UCSD-AML1 (cell line): ENCODE measurements around the gene HIVEP2.
A peak's percentile ranks its signal among the peaks of the same experiment; 100 is the strongest.

ENCODE experiments used
- DNase-seq: peaks from one replicate; lab custom pipeline; 2025; ENCODE audit not compliant: unreplicated experiment; lab: John Stamatoyannopoulos, UW

HIVEP2 gene

DNA sequence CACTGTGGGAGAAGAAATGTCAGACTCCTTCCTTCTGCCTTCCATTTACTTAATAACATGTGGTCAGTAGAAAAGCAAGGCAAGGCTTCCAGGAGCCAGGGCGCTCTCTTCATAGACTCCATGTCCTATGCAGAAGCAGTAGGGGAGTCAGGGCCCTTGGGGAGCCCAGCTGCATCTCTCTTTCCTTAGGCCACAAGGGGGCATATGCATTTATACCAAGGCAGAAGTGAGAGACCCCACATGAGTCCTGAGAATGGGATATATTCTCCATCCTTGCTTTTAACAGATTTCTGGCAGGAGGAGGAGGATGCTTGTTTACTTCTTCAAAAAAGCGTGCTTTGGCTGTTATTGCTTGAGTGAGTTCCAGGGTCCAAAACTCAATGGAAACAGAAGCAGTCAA lies 198.5 kb downstream of the HIVEP2 start:
- peak; percentile 15 for DNase-seq

DNA sequence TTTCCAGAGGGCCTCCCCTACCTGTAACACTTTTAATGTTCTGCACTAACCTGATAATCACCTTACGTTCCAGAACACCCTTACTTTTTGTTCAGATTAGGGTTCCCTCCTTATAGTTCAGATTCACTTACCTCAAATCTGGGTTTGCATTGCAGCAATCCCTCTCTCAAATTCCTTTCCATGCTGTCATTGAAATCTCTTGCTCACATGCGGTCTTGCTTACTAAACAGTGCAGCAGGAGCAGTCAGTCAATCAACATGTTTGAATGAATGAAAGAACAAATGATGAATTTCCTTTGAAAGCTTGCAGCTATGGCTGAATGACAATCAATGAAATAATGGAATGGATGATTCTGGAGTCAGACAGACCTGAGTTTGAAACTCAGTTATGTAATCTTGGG lies 200.1 kb downstream of the HIVEP2 start:
- no peak for DNase-seq

DNA sequence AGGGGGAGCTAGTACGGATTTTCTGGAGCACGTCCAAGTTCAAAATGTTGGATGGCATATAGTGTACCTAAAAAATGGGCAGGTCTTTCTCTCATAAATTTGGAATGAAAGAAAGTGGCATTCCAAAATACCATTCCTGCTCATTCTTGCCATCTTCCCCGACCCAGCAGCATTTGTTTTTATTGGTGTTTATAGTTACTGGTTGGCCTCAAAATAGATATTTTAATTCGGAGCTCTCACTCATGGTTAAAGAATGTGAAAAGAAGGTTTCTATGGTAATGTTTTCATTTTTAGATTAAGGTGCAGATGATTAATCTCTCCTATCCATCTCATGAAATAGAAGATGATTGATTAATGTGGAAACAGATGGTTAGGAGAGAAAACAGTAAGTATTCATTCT lies 204.5 kb downstream of the HIVEP2 start:
- no peak for DNase-seq

DNA sequence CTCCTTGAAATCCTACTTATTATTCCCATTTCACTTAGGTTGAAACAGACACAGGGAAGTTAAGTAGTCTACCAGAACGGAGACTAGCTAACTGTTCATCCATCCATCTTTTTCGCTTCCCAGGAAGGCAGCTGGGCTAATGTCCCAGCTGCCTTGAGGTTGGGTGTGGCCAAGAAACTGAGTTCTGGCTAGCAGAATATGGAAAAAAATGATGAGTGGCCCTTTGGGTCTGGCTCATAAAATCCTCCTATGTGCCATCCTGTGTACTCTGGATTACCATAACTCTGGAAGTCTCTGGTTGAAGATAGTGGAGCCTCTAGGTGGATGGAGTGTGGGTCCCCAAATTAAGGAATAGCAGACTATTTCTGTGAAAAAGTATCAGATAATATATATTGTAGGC lies 206.2 kb downstream of the HIVEP2 start:
- DNase-seq, result no peak

DNA sequence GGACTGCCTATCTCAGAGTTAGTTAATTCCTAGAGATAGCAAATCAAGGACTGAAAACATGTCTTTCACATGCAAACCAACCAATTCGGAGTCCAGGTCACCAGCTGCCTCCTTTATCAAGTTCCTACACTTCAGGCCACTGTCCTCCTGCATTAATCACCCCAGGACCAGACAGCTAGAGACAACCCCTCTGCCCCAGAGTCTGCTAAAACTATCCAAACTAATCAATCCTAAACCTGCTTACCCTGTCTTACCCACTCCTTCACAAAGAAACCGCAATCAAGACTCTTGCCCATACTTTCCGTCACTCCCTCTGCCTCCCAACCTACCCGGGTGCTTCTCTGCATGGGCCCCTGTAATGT lies 207.0 kb downstream of the HIVEP2 start:
- DNase-seq, result no peak

DNA sequence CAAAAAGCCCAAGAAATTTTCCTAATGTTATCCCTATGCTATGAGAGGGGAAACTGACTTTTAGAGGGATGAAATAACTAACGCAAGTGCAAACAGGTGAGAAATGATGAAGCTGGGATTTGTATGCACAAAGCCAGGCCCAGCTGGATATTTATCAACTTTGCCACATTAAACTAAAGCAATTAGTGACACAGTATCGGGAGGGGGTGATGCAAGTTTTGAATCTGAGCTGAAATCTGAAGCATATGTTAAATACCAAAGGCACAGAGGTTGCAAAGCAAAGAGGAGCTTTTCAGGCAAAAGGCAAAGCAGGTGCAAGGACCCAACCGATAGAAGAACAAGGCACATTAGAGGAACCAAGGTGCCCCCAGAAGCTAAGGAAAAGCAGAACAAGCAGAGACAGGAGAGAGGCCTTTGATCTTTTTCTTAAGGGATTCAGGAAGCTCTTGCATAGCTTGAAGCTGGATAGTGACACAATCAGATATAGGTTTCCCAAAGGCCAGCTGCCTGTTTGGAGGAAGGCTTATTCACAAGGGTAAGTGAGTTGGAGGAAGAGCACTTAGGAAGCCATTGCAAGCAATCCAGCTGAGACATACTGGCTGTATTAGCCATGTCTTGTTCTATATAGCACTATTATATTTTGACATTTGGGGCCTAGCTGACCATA lies 207.5 kb downstream of the HIVEP2 start:
- DNase-seq, result no peak

DNA sequence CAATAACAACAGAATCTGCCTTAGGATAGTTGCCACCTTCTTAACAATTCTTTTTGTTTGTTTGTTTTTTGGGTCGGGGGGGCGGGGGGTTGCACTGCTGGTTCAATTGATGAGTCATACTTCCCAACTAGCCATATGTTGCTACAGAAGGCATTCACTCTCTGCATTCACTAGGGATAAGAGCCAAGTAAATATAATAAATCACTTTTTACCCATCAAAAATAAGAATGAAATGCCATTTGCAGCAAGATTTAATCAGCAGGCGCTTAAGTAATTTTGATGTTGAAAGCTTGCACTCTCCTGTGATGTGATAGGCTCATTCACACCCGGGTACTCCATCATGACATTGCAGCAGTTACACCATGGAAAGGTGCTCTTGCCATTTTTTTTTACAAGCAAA lies 209.8 kb downstream of the HIVEP2 start:
- no peak for DNase-seq

DNA sequence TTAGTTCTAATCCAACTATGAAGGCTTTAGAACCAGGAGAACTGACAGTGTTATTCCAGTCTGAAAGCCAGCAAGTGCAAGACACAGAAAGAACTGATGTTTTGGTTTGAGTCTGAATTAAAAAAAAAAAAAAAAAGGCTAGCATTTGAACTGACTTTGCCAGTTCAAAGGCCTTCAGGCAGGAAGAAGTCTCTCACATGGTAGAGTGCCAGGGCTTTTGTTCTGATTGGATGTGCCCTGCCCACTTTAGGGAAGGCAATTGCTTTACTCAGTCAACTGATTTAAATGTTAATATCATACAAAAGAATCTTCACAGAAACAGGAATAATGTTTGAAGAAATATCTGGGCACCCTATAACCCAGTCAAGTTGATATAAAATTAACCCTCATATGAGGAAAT lies 212.2 kb downstream of the HIVEP2 start:
- no peak for DNase-seq

DNA sequence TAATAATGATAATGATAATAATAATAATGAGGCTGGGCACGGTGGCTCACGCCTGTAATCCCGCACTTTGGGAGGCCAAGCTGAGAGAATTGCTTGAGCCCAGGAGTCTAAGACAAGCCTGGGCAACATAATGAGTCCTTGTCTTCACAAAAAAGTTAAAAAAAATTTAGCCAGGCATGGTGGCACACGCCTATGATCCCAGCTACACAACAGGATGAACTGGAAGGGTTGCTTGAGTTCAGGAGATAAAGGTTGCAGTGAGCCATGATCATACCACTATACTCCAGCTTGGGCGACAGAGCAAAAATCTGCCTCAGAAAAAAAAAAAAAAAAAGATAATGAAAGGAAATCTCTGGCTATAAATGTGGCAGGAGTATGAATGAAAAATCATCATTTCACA lies 213.4 kb downstream of the HIVEP2 start:
- no peak for DNase-seq

DNA sequence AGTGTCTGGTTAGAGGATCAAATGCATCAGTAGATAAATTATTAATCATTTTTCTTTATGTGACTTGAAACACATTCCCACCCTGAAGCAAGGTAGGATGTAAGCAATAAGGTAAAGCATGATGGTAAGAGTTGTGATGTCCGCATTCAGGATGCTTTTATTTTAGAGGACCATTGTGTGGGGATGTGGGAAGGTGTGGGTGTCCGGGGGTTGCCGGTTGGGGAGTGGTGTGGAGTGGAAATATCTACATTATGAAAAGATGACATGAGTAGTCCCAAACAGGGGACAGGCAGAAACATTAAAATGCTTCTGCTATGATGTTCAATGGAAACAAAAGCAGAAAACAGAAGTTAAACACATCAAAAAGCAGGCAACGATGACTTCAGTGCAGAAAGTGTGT lies 215.4 kb downstream of the HIVEP2 start:
- no peak for DNase-seq

DNA sequence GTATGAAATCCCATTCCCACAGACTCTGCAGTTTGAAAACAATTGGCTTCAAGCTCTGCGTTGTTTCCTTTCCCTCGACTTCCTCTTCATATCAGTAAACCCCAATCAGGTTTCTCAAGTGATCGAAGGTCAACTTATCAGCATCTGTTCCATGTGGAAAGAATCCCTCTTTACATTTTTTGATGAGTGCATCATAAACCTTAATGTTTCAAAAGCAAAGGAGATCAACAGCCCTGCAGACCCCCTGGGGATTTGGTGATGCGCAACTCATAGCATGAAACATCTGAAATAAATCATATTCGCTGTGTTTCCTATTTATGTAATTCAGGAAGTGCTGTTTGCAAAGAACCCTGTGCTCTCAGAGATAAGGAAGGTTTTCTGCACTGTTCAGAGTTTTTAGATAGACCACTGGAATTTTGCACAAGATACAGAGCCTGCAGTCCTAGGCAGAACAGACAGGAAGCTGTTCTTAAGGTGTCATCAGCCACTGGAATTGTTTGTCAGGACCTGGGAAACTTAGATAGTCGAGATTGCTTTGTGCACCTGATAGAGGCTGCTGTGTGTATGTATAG lies 216.0 kb downstream of the HIVEP2 start:
- no peak for DNase-seq

DNA sequence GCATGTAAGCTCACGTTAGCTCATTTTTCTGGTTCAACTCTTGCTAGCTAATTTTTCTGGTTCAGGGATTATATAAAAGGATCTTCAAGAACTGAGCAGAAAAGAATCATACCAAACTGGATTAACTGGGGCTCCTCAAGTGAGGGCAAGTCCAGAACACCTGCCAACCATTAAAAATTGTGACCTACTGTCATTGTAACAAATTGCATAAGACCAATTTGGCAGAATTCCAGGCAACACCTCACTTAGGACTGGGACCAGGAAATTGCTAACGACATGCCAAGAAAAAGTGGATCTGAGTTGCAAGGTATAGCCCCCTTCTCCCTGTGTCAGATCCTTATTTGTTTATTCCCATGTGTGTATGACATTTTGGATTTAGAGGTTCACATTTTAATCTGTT lies 216.6 kb downstream of the HIVEP2 start:
- DNase-seq, result no peak

DNA sequence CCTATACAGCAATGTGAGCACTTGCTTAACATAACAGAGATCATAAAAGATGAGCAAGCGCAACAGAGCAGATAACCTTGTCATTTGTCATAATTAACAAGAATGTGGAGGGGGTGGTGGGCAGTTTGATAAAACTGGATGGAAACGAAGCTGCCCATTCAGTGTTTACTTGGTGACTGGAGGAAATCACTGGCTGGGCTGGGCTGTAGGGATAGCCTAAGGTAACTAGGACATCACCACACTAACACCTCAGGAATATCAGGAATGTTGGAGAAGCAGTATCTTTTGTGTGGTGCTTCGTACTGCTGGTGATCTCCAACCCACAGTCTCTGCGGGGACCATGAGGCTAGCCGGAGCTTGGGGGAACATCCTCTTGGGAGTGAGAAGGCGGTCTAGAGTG lies 218.4 kb downstream of the HIVEP2 start:
- no peak for DNase-seq

DNA sequence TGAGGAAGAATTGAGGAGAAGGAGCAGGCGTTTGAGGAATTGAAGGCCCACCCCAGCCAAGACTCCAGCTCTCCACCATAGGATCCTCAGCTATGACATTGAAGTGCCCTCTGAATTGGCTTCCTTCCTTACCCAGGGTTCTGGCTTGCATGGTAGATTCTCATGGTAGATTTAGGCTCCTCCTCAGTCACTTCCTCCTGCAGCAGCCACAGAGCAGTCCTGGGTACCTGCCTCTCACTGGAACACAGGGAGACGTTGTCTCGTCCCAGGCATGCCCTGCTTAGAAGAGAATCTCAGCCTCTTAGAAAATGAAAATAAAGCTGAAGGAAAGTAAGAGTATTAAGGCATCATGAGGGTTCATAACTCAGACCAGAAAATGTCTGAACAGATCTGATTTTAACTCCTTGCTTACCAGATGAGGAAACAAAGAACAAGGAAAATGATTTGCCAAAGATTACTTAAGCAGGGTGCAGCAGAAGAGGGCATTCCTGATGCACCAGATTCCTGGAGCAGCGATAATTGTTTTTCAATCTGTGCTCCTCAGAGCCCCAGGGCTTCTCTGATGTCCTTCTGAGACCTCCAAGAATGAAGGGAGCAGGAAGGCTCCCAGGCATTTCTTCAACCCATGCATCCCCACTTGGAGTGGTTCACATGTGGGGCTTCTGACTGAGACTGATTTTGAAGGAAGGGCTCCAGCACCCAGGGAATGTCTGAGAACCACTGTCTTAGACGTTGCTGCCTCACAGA lies 219.8 kb downstream of the HIVEP2 start:
- no peak for DNase-seq

DNA sequence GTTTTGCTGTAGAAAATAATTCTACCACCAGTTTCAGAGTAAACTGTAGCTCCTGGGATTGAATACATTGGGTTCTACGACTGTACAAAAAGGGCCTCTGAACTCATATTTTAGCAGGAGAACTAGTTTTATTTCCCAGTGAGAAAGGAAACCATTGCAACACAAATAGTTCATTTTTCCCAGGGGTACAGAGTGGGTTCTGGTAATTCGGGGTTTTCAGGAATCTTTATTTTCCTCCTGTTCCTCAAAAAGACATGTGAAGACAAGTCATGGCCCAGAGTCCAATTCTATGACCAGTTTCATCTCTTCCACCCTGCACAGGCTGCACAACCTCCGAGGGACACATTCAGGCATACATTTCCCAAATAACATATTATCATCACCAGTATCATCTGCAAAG lies 222.1 kb downstream of the HIVEP2 start:
- DNase-seq, result no peak

DNA sequence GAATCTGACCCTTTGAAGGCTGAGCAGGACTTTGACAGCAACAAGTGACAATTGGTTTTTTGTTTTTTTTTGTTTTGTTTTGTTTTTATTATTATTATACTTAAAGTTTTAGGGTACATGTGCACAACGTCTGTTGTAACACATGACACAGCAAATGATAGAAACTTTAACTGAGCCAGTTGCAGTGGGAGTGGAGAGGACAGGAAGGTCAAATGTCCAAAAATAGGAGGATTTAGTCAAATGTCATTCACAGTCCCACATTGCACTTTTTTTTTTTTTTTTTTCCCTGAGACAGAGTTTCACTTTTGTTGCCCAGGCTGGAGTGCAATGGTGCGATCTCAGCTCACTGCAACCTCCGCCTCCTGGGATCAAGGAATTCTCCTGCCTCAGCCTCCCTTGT lies 223.0 kb downstream of the HIVEP2 start:
- no peak for DNase-seq

DNA sequence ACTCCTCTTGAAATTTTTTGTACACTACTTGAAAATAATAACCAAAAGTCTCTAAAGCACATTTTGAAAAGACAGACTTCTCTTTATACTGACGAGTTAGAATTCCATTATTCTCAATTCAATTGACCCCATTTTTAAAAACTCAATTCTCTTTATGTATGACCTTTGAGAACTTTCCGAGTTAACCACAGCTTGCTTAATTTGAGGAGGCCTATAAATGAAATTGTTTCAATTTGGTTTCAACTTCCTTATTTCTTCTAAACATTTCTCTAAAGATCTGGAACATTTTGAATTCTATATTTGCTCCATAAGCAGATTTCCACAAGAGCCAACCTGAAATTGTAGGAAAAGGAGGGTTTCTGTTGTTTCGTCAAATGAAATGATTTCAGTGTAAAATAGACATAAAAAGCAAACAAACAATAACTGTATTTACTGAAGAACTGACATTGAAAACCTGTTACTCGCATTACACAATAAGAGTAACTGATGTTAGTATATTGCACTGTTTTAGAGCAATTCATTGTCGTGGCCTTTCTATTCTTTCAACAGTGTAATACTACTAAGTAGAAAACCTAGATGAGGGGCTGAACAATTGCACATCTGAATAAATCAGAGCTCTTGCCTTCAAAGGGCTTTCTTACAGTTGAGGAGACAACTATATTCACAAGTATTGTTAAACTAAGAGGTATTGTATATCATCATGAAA lies 223.6 kb downstream of the HIVEP2 start:
- DNase-seq, result no peak

DNA sequence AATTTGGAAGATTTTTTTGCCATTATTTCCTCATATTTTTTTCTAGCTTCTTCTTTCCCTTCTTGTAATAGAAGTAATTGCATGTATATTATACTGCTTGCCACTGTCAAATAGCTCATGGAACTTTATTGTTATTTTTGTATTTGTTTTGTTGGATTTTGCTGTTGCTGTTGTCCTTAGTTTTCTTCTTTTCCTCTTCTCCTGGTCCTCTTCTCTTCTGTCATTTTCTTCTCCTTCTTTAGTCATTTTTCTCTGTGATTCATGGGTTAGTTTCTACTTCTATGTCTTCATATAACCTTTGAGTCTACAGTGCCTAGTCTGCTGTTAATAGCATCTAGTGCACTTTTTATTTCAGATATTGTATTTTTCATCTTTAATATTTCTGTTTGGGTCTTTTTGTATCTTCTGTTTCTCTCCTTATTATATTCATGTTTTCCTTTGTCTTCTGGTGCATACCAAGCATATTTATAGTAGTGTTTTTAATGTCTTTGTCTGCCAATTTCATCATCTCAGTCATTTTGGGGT lies 226.2 kb downstream of the HIVEP2 start:
- DNase-seq, result no peak

DNA sequence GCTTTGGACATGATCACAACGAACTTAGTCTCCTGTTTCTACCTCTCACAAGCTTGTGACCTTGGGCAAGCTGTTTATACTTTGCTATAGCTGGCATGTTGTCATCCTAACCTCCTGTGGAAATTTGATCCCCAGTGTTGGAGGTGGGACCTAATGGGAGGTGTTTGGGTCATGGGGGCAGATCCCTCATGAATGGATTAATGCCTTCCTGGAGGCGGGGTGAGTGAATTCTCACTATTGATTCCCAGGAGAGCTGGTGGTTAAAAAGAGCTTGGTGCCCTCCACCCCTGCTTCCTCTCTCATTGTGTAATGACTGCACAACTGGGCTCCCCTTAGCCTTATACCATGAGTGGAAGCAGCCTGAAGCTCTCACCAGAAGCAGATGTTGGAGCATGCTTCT lies 228.9 kb downstream of the HIVEP2 start:
- peak; percentile 32 for DNase-seq

DNA sequence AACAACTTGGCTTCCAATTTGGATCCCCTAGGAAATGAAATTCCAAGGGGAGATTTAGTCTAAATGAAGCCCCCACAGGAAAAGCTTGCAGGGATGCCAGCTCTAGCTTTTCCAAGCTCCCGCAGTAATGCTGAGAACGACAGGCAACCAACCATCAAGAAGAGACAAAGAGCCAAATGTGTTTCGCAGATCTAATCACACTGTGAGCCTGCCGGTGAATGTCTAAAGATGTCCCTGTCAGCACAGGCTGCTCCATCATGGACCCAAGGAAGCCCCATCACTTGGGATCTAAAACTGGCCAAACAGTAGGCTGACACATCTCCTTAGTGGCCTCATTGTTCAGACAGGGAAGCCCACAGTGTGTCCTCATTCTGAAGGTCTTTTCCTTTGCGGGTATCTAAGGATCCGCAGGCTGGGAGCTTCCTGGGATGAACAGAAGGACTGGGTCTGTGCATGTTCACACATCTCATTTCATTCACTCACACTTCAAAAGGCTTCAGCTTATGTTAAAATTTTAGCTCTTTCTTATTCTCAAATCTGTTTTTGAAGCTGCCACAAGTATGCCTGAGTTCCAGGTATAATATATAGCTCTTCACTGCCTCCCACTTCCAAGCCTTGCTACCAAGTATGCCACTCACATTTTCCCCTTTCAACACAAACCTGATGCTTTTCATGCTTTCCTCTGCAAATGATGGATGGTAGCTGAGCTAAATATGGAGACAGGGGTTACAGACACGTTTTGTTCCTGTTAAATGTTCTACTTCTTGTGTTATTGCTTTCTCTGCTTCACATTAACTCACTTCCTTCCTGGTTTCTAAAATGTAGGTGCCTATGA lies 229.8 kb downstream of the HIVEP2 start:
- DNase-seq, result no peak

DNA sequence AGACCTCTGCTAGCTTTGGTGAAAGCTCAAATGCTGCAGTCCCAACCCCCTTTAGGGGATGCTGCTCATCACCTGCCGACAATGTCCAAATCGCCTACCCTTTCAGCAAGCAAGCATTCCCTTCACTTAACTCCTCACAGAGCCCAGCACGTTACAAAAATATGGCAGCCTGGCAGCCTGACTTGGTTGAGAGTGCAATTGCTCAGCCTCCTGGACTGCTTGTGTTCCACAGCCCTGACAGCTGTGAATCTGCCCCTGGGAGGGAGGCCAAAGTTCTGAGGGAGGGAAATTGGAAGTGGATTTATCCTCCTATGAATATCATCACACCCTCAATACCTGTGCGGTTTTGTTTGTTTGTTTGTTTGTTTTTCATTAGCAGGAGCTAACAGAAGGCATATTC lies 231.0 kb downstream of the HIVEP2 start:
- no peak for DNase-seq
